Heart left ventricle (tissue), 16 donors: ENCODE results near the gene SLC5A2. TPM values are rescaled to one million over a fixed set of nuclear protein-coding genes. Genes with fewer than 3 reads are reported as not detected.
"Not testable (repeated sequence)": the region's sequence is repeated elsewhere in the genome, so short reads cannot be mapped to it uniquely, and the experiment has no call there.

Source experiments
- ATAC-seq, 4 donors: fragments of 200-7000 bp; cut with Tn5 transposase; one replicate each; pipeline ENCODE4 v1.9.1; 2020 to 2022; ENCODE audit warnings: moderate library complexity in 4 of 4, mild to moderate bottlenecking in 3 of 4, moderate number of reproducible peaks in 1 of 4
- DNase-seq, 5 donors: peaks; one replicate each; pipeline ENCODE4 v3.0.0-alpha.2; 2020
- H3K27ac ChIP-seq, 12 donors: fragments of 200-600 bp; sonication (generic) in 4 of 12; one replicate each; pipeline versions ENCODE4 v1.5.0 to v1.8.0; 2016 to 2022; ENCODE audit warnings: mild to moderate bottlenecking in 2 of 12
- H3K27me3 ChIP-seq, 9 donors: fragments of 200-600 bp; sonication (generic) in 2 of 9; one replicate each; pipeline versions ENCODE4 v1.5.1 to v1.8.0; 2016 to 2022; ENCODE audit warnings: mild to moderate bottlenecking in 3 of 9
- H3K36me3 ChIP-seq, 9 donors: fragments of 200-600 bp; sonication (generic) in 2 of 9; one replicate each; pipeline versions ENCODE4 v1.5.0 to v1.8.0; 2018 to 2022; ENCODE audit warnings: mild to moderate bottlenecking in 2 of 9
- H3K4me1 ChIP-seq, 12 donors: fragments of 200-600 bp; sonication (generic) in 4 of 12; one replicate each; pipeline versions ENCODE4 v1.5.0 to v1.8.0; 2016 to 2022; ENCODE audit warnings: mild to moderate bottlenecking in 3 of 12
- H3K4me3 ChIP-seq, 12 donors: fragments of 200-600 bp; sonication (generic) in 4 of 12; one replicate each; pipeline versions ENCODE4 v1.5.0 to v1.8.0; 2017 to 2022; ENCODE audit warnings: mild to moderate bottlenecking in 9 of 12, moderate library complexity in 4 of 12
- H3K9me3 ChIP-seq, 12 donors: fragments of 200-600 bp; sonication (generic) in 4 of 12; one replicate each; pipeline versions ENCODE4 v1.5.0 to v1.8.0; 2016 to 2022; ENCODE audit warnings: mild to moderate bottlenecking in 1 of 12
- POLR2A ChIP-seq, 2 donors: fragments of 450-650 bp; IDR thresholded peaks; one replicate each; pipeline ENCODE4 v1.6.1; 2017; ENCODE audit warnings: antibody characterized with exemption in 2 of 2, mild to moderate bottlenecking in 2 of 2, moderate library complexity in 2 of 2
- WGBS, 4 donors: extraction: QIAGEN DNeasy Blood & Tissue Kit in 2 of 4; methylation state at CpG; one replicate each; pipeline versions ENCODE4 v1.1.5 to v1.1.7; 2013 to 2018; 5-methylcytosine and 5-hydroxymethylcytosine counted together
- intact Hi-C, 10 donors: fragments of 100-400 bp; cut with DNase I; formaldehyde crosslinking; loops; one replicate each; pipeline versions ENCODE4 v1.11.1 to v1.14.2; 2022
- long read RNA-seq, 3 donors: library from polyadenylated mRNA; unstranded; transcript quantifications; one replicate each; pipeline ENCODE4 v2.0.0, GENCODE V29; 2020 to 2021
- polyA plus RNA-seq, 2 donors: library from polyadenylated mRNA; stranded (reverse); fragments of 200-250 nt; gene quantifications; one replicate each; pipeline ENCODE4 v1.2.3, GENCODE V29; 2013
- total RNA-seq, 9 donors: library from RNA; depleted of rRNA in 2 of 9; stranded (reverse); fragments of >200 nt in 2 of 9; fragmentation: NEBNext Ultra II Directional in 3 of 9; extraction: Animal tissue kit (Norgen Biotek cat#: 25700) in 3 of 9; gene quantifications; one replicate each; pipeline versions ENCODE4 v1.1.0 to v1.2.4, GENCODE V29; 2016 to 2023
- TF ChIP-seq, protein P1 (sequence below), 12 donors: fragments of 200-600 bp; sonication (generic) in 4 of 12; IDR thresholded peaks; one replicate each; pipeline versions ENCODE4 v1.5.0 to v1.8.0; 2018 to 2022; ENCODE audit warnings: antibody characterized with exemption in 12 of 12, mild to moderate bottlenecking in 5 of 12
- donor health status: ischemic (EF 13 %, LVEDD 7.1; RV severe dilation, severe dysfunction).
- donor health status: healthy with polysubstance abuse.
- donor health status: DM: no; HTN: yes; CAD: no.
- donor health status: DM: no; HTN: no; CAD: no.
- donor health status: ischemic (EF 25% LVEDD 6.9; RV normal size, moderate dysfunction).
- donor health status: ischemic (EF 25% LVEDD 5.7; RV mildly dilated, moderate dysfunction).
- donor health status: healthy.
- donor health status: DM: yes; HTN: yes; CAD: no.
- donor health status: ischemic (EF 35%, LVEDD 5.7; RV mildly dilated, moderate dysfunction).
- donor health status: nonischemic (EF 11% LVEDD 7.7; RV severe dilation, severe dysfunction).
- donor health status: DM: yes; HTN: yes; CAD: no.
- donor health status: PGD.
- donor health status: ischemic (EF 29% LVEDD 5.4; RV normal size, mild dysfunction).
- donor health status: nonischemic (EF 23%, LVEDD 6.1; RV moderate dilation, normal function).

Gene SLC5A2
- not detected for total RNA-seq
- polyA plus RNA-seq: under 1 TPM; 0.08 to 0.76 TPM
- long read RNA-seq, donor 1: 0 reads
- long read RNA-seq, donor 2: 0 reads
- long read RNA-seq, donor 3: 0 reads

DNA sequence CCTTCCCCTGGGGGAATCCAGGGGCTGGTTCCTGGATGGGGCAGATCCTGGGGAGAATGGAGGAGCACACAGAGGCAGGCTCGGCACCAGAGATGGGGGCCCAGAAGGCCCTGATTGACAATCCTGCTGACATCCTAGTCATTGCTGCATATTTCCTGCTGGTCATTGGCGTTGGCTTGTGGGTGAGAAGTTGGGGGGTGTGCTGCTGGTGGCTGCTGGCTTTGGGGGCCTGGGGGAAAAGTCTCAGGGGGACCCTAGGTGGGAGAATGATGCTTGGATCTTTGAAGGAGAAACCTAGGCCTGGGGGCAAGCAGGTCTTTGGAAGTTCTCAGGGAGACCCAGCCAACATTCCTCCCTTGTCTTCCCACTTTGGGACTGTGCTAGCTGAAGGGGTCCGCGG is at the start of gene SLC5A2:
Gene SLC5A2 (plus strand): TSS at position 43 of the 400 bp plus-strand sequence. CDS start 14 bp downstream, at position 57.
- Histone ChIP-seq H3K27ac (no peak within 1 kb of the TSS), H3K4me3 (no peak within 1 kb of the TSS), H3K4me1 (peaks cover 5 to 22% (median 16%) of the 10 kb centered on the region in 12 donors), H3K27me3 (peaks cover 0 to 23% (median 7%) of the 10 kb centered on the region in 9 donors), H3K36me3 (peaks cover 0 to 4% (median 1%) of the 10 kb centered on the region in 9 donors), H3K9me3 (no peaks in the 10 kb centered on the region)
- TF ChIP-seq POLR2A (IDR thresholded peaks at IDR 0.05): no peak
- 88 to 92% (median 91%) methylated on average over 4 of the region's 4 CpGs for WGBS, 4 donors
- no peak for DNase-seq
- no peak for ATAC-seq
- intact Hi-C loops: loop anchor here in 1 of 10 donors (10.0 kb wide), 1 partner anchor 222 kb away; no protein-coding TSS in a partner anchor

DNA sequence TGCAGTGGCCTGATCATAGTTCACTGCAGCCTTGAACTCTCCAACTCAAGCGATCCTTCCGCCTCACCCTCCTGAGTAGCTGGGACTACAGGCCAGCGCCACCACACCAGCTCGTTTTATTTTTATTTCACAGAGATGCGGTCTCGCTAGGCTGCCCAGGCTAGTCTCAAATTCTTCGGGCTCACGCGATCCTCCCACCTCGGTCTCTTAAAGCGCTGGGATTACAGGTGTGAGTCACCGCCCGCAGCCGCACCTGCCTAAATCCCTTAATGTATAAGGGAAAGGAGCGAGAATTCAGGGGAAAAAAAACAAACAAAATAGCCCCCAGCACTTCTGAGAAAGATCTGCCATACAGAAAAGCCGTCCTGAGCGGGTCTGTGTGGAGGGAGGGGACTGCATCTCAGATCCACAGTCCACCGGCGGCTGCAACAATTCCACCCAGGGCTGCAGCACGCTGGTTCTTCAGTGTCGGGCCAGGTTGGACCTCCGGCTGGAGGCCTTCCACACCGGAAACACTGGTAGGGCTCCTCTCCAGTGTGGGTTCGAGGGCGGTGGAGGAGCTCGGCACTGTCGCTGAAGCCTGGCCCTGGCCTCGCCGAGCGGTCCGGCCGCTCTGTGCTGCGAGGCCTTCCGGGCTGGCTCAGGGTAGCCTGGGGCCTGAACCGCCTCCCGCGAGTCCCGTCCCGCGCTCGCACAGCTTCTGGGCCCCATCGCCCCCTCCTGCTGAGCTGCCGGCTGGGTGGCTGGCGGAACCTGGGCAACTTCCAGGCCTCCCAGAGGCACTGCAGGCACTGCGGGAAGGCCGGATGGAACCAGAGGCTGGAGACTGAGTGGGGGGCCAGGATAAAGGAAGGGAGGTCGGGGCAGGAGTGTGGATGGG is 47.3 kb upstream of the SLC5A2 start:
- Histone ChIP-seq H3K4me3 (no peak overlapping the region), H3K9me3 (no peaks in the 10 kb centered on the region), H3K36me3 (peaks cover 0 to 7% (median 0%) of the 10 kb centered on the region in 9 donors), H3K4me1 (peaks cover 0 to 30% (median 6%) of the 10 kb centered on the region in 12 donors), H3K27me3 (no peaks in the 10 kb centered on the region), H3K27ac (no peak overlapping the region)
- TF ChIP-seq, protein P1, sequence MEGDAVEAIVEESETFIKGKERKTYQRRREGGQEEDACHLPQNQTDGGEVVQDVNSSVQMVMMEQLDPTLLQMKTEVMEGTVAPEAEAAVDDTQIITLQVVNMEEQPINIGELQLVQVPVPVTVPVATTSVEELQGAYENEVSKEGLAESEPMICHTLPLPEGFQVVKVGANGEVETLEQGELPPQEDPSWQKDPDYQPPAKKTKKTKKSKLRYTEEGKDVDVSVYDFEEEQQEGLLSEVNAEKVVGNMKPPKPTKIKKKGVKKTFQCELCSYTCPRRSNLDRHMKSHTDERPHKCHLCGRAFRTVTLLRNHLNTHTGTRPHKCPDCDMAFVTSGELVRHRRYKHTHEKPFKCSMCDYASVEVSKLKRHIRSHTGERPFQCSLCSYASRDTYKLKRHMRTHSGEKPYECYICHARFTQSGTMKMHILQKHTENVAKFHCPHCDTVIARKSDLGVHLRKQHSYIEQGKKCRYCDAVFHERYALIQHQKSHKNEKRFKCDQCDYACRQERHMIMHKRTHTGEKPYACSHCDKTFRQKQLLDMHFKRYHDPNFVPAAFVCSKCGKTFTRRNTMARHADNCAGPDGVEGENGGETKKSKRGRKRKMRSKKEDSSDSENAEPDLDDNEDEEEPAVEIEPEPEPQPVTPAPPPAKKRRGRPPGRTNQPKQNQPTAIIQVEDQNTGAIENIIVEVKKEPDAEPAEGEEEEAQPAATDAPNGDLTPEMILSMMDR (IDR thresholded peaks at IDR 0.05): no peak
- DNase-seq (no peak), ATAC-seq (no peak)
- 93 to 95% (median 94%) methylated on average over 35 to 47 of the region's 47 CpGs for WGBS, 4 donors
- intact Hi-C loops: no loop called here

DNA sequence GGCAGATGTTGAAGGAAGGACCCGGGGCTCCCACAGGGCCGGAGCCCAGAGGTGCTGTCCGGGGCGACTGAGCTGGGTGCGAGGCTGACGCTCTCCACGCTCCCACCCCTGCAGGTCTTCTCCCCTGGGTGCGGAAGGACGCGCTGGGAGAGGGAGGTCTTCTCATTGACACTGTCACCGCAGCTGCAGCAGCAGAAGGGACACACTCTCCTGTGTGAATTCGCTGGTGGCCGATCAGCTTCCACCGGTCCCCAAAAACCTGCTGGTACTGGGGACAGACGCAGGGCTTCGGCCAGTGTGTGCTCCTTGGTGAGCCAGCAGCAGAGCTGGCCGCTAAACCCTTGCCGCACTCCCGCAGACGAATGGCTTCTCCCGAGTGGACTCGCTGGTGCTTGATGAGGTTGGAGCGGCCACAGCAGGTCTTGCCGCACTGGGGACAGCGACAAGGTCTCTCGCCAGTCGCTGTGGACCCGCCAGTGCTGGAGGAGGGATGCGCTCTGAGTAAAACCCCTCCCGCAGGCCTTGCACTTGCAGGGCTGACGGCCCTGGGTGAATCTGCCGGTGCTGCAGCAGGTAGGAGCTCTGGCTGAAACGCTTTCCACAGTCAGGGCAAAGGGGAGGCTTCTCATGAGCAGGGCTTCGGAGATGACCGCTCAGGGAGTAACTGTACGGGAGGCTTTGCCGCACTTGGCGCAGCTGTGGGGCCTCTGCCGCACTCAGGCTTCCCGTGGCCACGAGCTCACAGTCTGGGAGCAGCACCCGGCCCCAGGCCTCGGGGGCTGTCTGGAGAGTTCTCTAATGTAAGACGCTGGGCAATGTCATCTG is 46.5 kb upstream of the SLC5A2 start:
- no peak for TF ChIP-seq POLR2A (IDR thresholded peaks at IDR 0.05)
- TF ChIP-seq, protein P1 (IDR thresholded peaks at IDR 0.05): no peak
- H3K36me3 ChIP-seq: peaks cover 0 to 7% (median 0%) of the 10 kb centered on the region in 9 donors
- intact Hi-C loops: no loop called here
- no peak overlapping the region for H3K4me3 ChIP-seq
- H3K9me3 ChIP-seq: no peaks in the 10 kb centered on the region
- H3K4me1 ChIP-seq: peaks cover 0 to 31% (median 6%) of the 10 kb centered on the region in 12 donors
- WGBS, 4 donors: 86 to 93% (median 93%) methylated on average over 32 to 44 of the region's 44 CpGs
- no peak for DNase-seq
- no peak for ATAC-seq
- no peaks in the 10 kb centered on the region for H3K27me3 ChIP-seq
- H3K27ac ChIP-seq: no peak overlapping the region

DNA sequence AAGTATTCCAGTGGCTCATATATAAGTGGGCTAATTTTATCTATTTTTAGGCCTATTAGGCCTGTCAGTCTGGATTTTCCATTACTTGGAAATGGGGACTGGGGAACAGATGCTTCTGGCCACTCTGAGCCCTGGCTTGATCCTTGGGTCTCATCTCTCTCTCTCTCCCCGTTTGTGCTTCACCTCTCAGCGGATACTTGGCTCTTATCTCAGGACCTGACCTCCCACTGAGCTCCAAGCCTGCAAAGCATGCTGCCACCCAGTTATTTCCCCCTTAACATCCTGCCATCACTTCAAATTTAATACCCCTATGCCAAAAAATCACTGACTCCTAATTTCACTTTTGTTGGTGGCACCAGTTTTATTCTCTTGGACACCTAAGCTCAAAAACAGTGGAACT is 44.5 kb upstream of the SLC5A2 start:
- 24 to 36% (median 24%) methylated on average over 2 of the region's 2 CpGs for WGBS, 4 donors
- no peak for TF ChIP-seq POLR2A (IDR thresholded peaks at IDR 0.05)
- TF ChIP-seq, protein P1 (IDR thresholded peaks at IDR 0.05): no peak
- Histone ChIP-seq H3K27me3 (no peaks in the 10 kb centered on the region), H3K4me1 (peaks cover 0 to 29% (median 11%) of the 10 kb centered on the region in 12 donors), H3K4me3 (no peak overlapping the region), H3K9me3 (no peaks in the 10 kb centered on the region), H3K36me3 (peaks cover 0 to 7% (median 0%) of the 10 kb centered on the region in 9 donors), H3K27ac (peak overlapping the region in 3 of 12 donors; percentile 10 to 30 (median 18))
- intact Hi-C loops: no loop called here
- ATAC-seq (no peak), DNase-seq (no peak)

DNA sequence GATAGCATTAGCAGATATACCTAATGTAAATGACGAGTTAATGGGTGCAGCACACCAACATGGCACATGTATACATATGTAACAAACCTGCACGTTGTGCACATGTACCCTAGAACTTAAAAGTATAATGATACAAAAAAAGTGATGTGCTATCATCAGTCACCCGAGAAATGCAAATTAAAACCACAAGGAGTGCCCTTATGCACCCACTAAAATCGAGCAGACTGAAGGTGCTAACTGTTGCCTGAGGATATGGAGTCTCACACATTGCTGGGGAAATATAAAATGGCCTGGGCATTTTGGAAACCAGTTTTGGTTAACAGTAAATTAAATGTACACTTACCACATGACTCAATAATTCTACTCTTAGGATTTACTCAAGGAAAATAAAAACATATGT is 43.9 kb upstream of the SLC5A2 start:
- DNase-seq, H3K4me3 ChIP-seq, intact Hi-C loops, H3K27me3 ChIP-seq, ATAC-seq, H3K9me3 ChIP-seq, H3K36me3 ChIP-seq: not testable (repeated sequence)
- WGBS, 4 donors: 58 to 70% (median 65%) methylated on average over 3 to 4 of the region's 4 CpGs
- Histone ChIP-seq H3K4me1 (peaks cover 0 to 29% (median 11%) of the 10 kb centered on the region in 12 donors), H3K27ac (peak overlapping the region in 1 of 12 donors; percentile 54)
